ENCODE measurements around the gene COL13A1.

DNA sequence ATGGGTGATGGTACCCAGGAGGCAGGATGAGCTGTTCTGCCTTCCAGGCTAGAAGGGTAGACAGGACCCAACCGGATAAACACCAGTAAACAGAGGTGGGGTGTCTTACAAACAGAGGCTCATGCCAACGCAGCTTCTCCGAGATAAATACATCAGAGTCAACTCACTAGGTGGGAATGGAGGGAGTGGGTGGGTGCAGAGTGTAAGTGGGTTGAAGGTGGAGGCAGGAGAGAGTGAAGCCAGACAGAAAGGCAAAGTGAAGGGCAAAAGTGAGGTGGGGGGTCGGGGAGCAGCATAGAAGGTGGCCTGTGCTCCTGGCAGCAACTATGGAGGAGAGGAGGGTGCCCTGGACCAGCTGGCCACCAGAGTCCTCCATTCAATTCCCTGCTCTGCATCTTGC is 40.4 kb upstream of the COL13A1 start:
- TF ChIP-seq POLR2A (IDR thresholded peaks at IDR 0.05): no peak
- TF ChIP-seq POLR2AphosphoS5 (IDR thresholded peaks at IDR 0.05; ENCODE audit: insufficient read depth in 1 of 2, low read depth in 1 of 2): no peak

Measured in vagina (tissue), 2 donors.